AG04450 (cell line): ENCODE measurements around the gene PRDX6. TPM values are rescaled to one million over a fixed set of nuclear protein-coding genes. Genes with fewer than 3 reads are reported as not detected.

Experiments
- CTCF ChIA-PET: fragments of 300-600, 350-600 bp; formaldehyde crosslinking; extraction: SDS; loops from one replicate; lab custom pipeline; 2022; ENCODE audit warnings: antibody characterized with exemption, inconsistent platforms; lab: Charles Lee
- POLR2A ChIA-PET: fragments of 350-600 bp; formaldehyde crosslinking; extraction: SDS; loops from one replicate; lab custom pipeline; 2021; ENCODE audit warnings: antibody characterized with exemption, inconsistent platforms; lab: Yijun Ruan, JAX
- DNase-seq: peaks from one replicate; pipeline ENCODE4 v3.0.0-alpha.2; 2011; ENCODE audit warnings: low read depth, low spot score
- H3K27ac ChIP-seq: one replicate; pipeline ENCODE4 v1.5.1; 2012; ENCODE audit warnings: low read depth, low read length, control low read depth
- H3K27me3 ChIP-seq: one replicate; pipeline ENCODE4 v1.6.0; 2012; ENCODE audit warnings: low read length; ENCODE audit not compliant: control insufficient read depth, insufficient read depth
- H3K4me3 ChIP-seq: 2 replicates; pipeline ENCODE4 v1.5.1; 2011; ENCODE audit warnings: mild to moderate bottlenecking, low read depth, low read length, control low read depth
- H3K9me3 ChIP-seq: 2 replicates; pipeline ENCODE4 v1.5.1; 2012; ENCODE audit warnings: low read length; ENCODE audit not compliant: control insufficient read depth, insufficient read depth
- polyA plus RNA-seq: library from polyadenylated mRNA; depleted of rRNA; stranded (reverse); fragments of >200 nt; gene quantifications from 2 replicates; pipeline ENCODE4 v1.2.3, GENCODE V29; 2011; rRNA removed
- TF ChIP-seq, protein P1 (sequence below): IDR thresholded peaks from 2 replicates; pipeline ENCODE4 v1.5.1; 2011; ENCODE audit warnings: low read depth, low read length, control low read depth, inconsistent platforms

The PRDX6 gene
- polyA plus RNA-seq, 1 experiment, result 545 TPM

DNA sequence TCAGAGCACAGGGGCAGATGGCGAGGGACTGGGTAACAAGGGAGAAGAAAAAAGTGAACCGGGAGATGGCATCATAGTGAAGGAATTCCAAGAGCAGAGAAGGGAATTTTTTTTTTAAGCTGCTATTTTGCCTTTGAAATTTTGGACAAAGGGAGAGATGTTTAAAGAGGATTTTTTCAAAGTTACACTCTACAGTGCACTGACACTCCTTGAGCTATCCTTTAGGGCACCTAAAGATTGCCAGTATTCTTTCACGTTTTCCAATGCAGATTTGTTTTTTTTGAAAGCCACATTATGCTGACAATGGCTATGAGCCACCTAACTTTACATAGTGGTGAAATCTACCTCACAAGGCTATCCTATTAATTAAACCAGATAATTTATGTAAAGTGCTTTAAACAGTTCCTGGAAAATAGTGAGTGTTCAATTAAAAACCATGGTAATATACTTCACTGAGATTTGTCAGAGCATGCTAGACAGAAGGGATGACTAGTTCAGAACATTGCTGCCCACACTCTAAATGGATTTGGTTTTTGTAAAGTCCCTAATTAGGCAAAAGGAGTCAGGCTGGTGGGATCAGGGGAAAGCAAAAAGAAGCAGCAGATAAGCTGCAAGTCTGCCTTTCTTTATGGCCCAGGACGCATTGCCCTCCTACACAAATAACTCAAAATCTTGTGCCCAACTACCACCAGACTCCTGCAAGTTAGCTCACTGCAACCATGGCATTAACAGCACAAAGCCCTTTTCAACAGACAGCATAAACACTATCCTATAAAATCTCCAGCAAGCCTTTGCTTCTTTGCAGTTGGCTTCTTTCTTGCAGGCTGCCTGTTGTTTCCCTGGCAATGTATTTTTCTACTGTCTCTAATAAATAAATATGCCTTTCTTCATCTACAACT, 53.9 kb downstream of the PRDX6 start:
- CTCF ChIA-PET, result interaction anchor here (1.0 kb wide), 1 partner anchor 11 kb away, joined by 3 read pairs; no protein-coding TSS in a partner anchor
- POLR2A ChIA-PET, result no interaction called here
- DNase-seq, result no peak

GRCh38 chr1:173532237-173532636, 55.1 kb downstream of the PRDX6 start:
- peaks cover 2% of the 10 kb centered on the region for H3K27me3 ChIP-seq
- no peak overlapping the region for H3K27ac ChIP-seq
- no peak overlapping the region for H3K4me3 ChIP-seq
- CTCF ChIA-PET, result no interaction called here
- no peaks in the 10 kb centered on the region for H3K9me3 ChIP-seq
- TF ChIP-seq, protein P1, sequence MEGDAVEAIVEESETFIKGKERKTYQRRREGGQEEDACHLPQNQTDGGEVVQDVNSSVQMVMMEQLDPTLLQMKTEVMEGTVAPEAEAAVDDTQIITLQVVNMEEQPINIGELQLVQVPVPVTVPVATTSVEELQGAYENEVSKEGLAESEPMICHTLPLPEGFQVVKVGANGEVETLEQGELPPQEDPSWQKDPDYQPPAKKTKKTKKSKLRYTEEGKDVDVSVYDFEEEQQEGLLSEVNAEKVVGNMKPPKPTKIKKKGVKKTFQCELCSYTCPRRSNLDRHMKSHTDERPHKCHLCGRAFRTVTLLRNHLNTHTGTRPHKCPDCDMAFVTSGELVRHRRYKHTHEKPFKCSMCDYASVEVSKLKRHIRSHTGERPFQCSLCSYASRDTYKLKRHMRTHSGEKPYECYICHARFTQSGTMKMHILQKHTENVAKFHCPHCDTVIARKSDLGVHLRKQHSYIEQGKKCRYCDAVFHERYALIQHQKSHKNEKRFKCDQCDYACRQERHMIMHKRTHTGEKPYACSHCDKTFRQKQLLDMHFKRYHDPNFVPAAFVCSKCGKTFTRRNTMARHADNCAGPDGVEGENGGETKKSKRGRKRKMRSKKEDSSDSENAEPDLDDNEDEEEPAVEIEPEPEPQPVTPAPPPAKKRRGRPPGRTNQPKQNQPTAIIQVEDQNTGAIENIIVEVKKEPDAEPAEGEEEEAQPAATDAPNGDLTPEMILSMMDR, result no peak
- DNase-seq, result no peak
- POLR2A ChIA-PET, result no interaction called here

More for the DNA sequence above, 53.9 kb downstream of the PRDX6 start:
- Histone ChIP-seq H3K27me3 (peaks cover 2% of the 10 kb centered on the region), H3K9me3 (no peaks in the 10 kb centered on the region), H3K27ac (no peak overlapping the region), H3K4me3 (no peak overlapping the region)
- TF ChIP-seq, protein P1, result no peak

GRCh38 chr1:173536223-173536622, 59.1 kb downstream of the PRDX6 start:
- H3K27ac ChIP-seq, result no peak overlapping the region
- H3K9me3 ChIP-seq, result no peaks in the 10 kb centered on the region
- DNase-seq, result no peak
- ChIA-PET POLR2A (no interaction called here), CTCF (interaction anchor here (1.1 kb wide), 1 partner anchor 14 kb away, joined by 3 read pairs; no protein-coding TSS in a partner anchor)
- TF ChIP-seq, protein P1, result no peak
- H3K4me3 ChIP-seq, result no peak overlapping the region
- H3K27me3 ChIP-seq, result no peaks in the 10 kb centered on the region

Other genes with a start within 250 kb of the PRDX6 start
- gene SLC9C2, start 125.7 kb downstream of the PRDX6 start, polyA plus RNA-seq, result not detected in 2 replicates
- gene TEX50, start 158.0 kb downstream of the PRDX6 start, polyA plus RNA-seq, result not detected in 2 replicates
- gene ANKRD45, start 192.5 kb downstream of the PRDX6 start, polyA plus RNA-seq, result 0.17 and 0.29 TPM in 2 replicates
- 17.6 and 19.7 TPM in 2 replicates for gene KLHL20, start 237.6 kb downstream of the PRDX6 start, polyA plus RNA-seq